DOHH2 (cell line): Measurements from ENCODE around the gene ITGAX.

Experiments used
- H3F3A ChIP-seq: fragments of 200-600 bp; sonication (generic), shearing (Covaris generic); 2 replicates; pipeline ENCODE4 v1.6.0; 2016; ENCODE audit warnings: antibody characterized with exemption, mild to moderate bottlenecking; ENCODE audit not compliant: control insufficient read depth, insufficient read depth
- H3K27ac ChIP-seq: fragments of 200-600 bp; sonication (generic); 2 replicates; pipeline ENCODE4 v1.5.1; 2014; ENCODE audit warnings: low read depth, mild to moderate bottlenecking, low read length, moderate library complexity
- H3K27me3 ChIP-seq: fragments of 200-600 bp; sonication (generic); 2 replicates; pipeline ENCODE4 v1.6.1; 2014; ENCODE audit warnings: mild to moderate bottlenecking, low read length, mixed read lengths; ENCODE audit not compliant: control insufficient read depth
- H3K36me3 ChIP-seq: fragments of 200-600 bp; sonication (generic); 2 replicates; pipeline ENCODE4 v1.6.1; 2014; ENCODE audit warnings: mild to moderate bottlenecking, low read length, moderate library complexity, mixed read lengths; ENCODE audit not compliant: control insufficient read depth
- H3K4me1 ChIP-seq: fragments of 200-600 bp; sonication (generic); 2 replicates; pipeline ENCODE4 v1.6.1; 2014; ENCODE audit warnings: mild to moderate bottlenecking, low read length, mixed read lengths; ENCODE audit not compliant: control insufficient read depth
- H3K4me2 ChIP-seq: fragments of 200-600 bp; sonication (generic); 2 replicates; pipeline ENCODE4 v1.6.0; 2014; ENCODE audit warnings: mild to moderate bottlenecking, low read length, moderate library complexity
- H3K4me3 ChIP-seq: fragments of 200-600 bp; sonication (generic); 2 replicates; pipeline ENCODE4 v1.5.1; 2014; ENCODE audit warnings: mild to moderate bottlenecking, low read length, mixed read lengths
- H3K79me2 ChIP-seq: fragments of 200-600 bp; sonication (generic); 2 replicates; pipeline ENCODE4 v1.6.1; 2014; ENCODE audit warnings: mild to moderate bottlenecking, low read length, mixed read lengths; ENCODE audit not compliant: control insufficient read depth
- H3K9me2 ChIP-seq: fragments of 200-600 bp; sonication (generic); replicated peaks from 2 replicates; pipeline ENCODE4 v1.6.1; 2014; ENCODE audit warnings: mild to moderate bottlenecking, low read length, mixed read lengths; ENCODE audit not compliant: control insufficient read depth
- H3K9me3 ChIP-seq: fragments of 200-600 bp; sonication (generic); 2 replicates; pipeline ENCODE4 v1.6.1; 2014; ENCODE audit warnings: antibody characterized with exemption, low read length, mixed read lengths; ENCODE audit not compliant: control insufficient read depth, insufficient read depth
- H4K20me1 ChIP-seq: fragments of 200-600 bp; sonication (generic); 2 replicates; pipeline ENCODE4 v1.6.0; 2014; ENCODE audit warnings: low read depth, mild to moderate bottlenecking, antibody characterized with exemption, low read length, moderate library complexity; ENCODE audit not compliant: control insufficient read depth, insufficient read depth
- CTCF ChIP-seq: fragments of 200-600 bp; sonication (generic); IDR thresholded peaks from one replicate; pipeline ENCODE4 v1.5.1; 2014; ENCODE audit warnings: antibody characterized with exemption, mild to moderate bottlenecking, low read depth, low read length; ENCODE audit not compliant: poor library complexity, severe bottlenecking
- EZH2phosphoT487 ChIP-seq: fragments of 200-600 bp; sonication (generic); IDR thresholded peaks from 2 replicates; pipeline ENCODE4 v1.6.1; 2017; ENCODE audit warnings: borderline replicate concordance, mild to moderate bottlenecking, antibody characterized with exemption, low read length, moderate library complexity, mixed read lengths

Gene ITGAX

GRCh38 chr16:31390504-31391041 lies 35.6 kb downstream of the ITGAX start:
- no peaks in the 10 kb centered on the region for H3K9me3 ChIP-seq
- no peaks in the 10 kb centered on the region for H4K20me1 ChIP-seq
- H3K79me2 ChIP-seq = no peaks in the 10 kb centered on the region
- no peaks in the 10 kb centered on the region for H3K9me2 ChIP-seq
- H3K27ac ChIP-seq = no peak overlapping the region
- H3F3A ChIP-seq = no peaks in the 10 kb centered on the region
- H3K4me3 ChIP-seq = no peak overlapping the region
- H3K27me3 ChIP-seq = peaks cover 12% of the 10 kb centered on the region
- no peaks in the 10 kb centered on the region for H3K36me3 ChIP-seq
- H3K4me1 ChIP-seq = no peaks in the 10 kb centered on the region
- no peak for TF ChIP-seq EZH2phosphoT487
- no peak for TF ChIP-seq CTCF
- no peak overlapping the region for H3K4me2 ChIP-seq

GRCh38 chr16:31393056-31393455 lies 38.1 kb downstream of the ITGAX start, which contains the start of gene ITGAD:
TSS of gene ITGAD (plus strand) at chr16:31393335. CDS start at chr16:31393361, 26 bp downstream.
- H3K36me3 ChIP-seq = no peaks in the 10 kb centered on the region
- no peak for TF ChIP-seq EZH2phosphoT487
- no peak for TF ChIP-seq CTCF
- no peak within 1 kb of the TSS for H3K27ac ChIP-seq
- no peaks in the 10 kb centered on the region for H3K9me3 ChIP-seq
- no peak within 1 kb of the TSS for H3K4me2 ChIP-seq
- H3K4me3 ChIP-seq = no peak within 1 kb of the TSS
- H3K4me1 ChIP-seq = no peaks in the 10 kb centered on the region
- no peaks in the 10 kb centered on the region for H4K20me1 ChIP-seq
- no peaks in the 10 kb centered on the region for H3F3A ChIP-seq
- H3K79me2 ChIP-seq = no peaks in the 10 kb centered on the region
- no peaks in the 10 kb centered on the region for H3K27me3 ChIP-seq
- no peaks in the 10 kb centered on the region for H3K9me2 ChIP-seq

- Histone ChIP-seq H3K27ac (no peak overlapping the region), H3K4me2 (no peak overlapping the region), H3K79me2 (no peaks in the 10 kb centered on the region), H3K27me3 (no peaks in the 10 kb centered on the region), H3K9me2 (no peaks in the 10 kb centered on the region), H3K36me3 (no peaks in the 10 kb centered on the region), H4K20me1 (no peaks in the 10 kb centered on the region), H3K9me3 (no peaks in the 10 kb centered on the region), H3F3A (no peaks in the 10 kb centered on the region), H3K4me3 (no peak overlapping the region), H3K4me1 (no peaks in the 10 kb centered on the region)
- no peak for TF ChIP-seq CTCF
- TF ChIP-seq EZH2phosphoT487 = no peak
Measured at GRCh38 chr16:31395647-31396046, 40.7 kb downstream of the ITGAX start.
